Keratinocyte (primary cell): ENCODE measurements around the gene PFN4. TPM values are rescaled to one million over a fixed set of nuclear protein-coding genes. Genes with fewer than 3 reads are reported as not detected.

ENCODE experiments used
- DNase-seq: peaks from one replicate; pipeline ENCODE4 v3.0.0-alpha.2; 2011; ENCODE audit warnings: low read depth, missing footprints, low spot score
- FAIRE-seq: peaks from 2 replicates; lab custom pipeline; 2011; peaks lifted over from hg19 to GRCh38; lab: Jason Lieb, UNC
- H2AFZ ChIP-seq: 2 replicates; pipeline ENCODE4 v1.6.0; 2012; ENCODE audit warnings: low read length, control low read depth, inconsistent platforms; ENCODE audit not compliant: control insufficient read depth
- H3K27ac ChIP-seq: 2 replicates; pipeline ENCODE4 v1.5.1; 2011; ENCODE audit warnings: low read length; ENCODE audit not compliant: control insufficient read depth, insufficient read depth
- H3K27me3 ChIP-seq: 3 replicates; pipeline ENCODE4 v1.6.0; 2011; ENCODE audit warnings: low read length; ENCODE audit not compliant: control insufficient read depth, insufficient read depth; ENCODE audit errors: extremely low read depth
- H3K36me3 ChIP-seq, 2 experiments: 2 replicates in 1 of 2; 3 replicates in 1 of 2; pipeline ENCODE4 v1.5.1; 2011; ENCODE audit warnings: low read length in 2 of 2, mild to moderate bottlenecking in 1 of 2; ENCODE audit not compliant: control insufficient read depth in 2 of 2, insufficient read depth in 2 of 2; ENCODE audit errors: extremely low read depth in 1 of 2
- H3K4me1 ChIP-seq: 3 replicates; pipeline ENCODE4 v1.5.1; 2011; ENCODE audit warnings: low read length; ENCODE audit not compliant: control insufficient read depth, insufficient read depth; ENCODE audit errors: extremely low read depth
- H3K4me2 ChIP-seq: 3 replicates; pipeline ENCODE4 v1.6.0; 2011; ENCODE audit warnings: low read depth, low read length; ENCODE audit not compliant: control insufficient read depth, insufficient read depth; ENCODE audit errors: extremely low read depth
- H3K4me3 ChIP-seq, 3 experiments: fragments of 200-600 bp in 1 of 3; sonication (generic) in 1 of 3; 2 replicates in 2 of 3; 3 replicates in 1 of 3; pipeline ENCODE4 v1.5.1; 2011 to 2016; ENCODE audit warnings: low read length in 3 of 3, mild to moderate bottlenecking in 3 of 3, control low read depth in 2 of 3, inconsistent platforms in 1 of 3, low read depth in 1 of 3, mixed read lengths in 1 of 3, mixed run types in 1 of 3, moderate library complexity in 1 of 3; ENCODE audit not compliant: control insufficient read depth in 2 of 3, insufficient read depth in 2 of 3; ENCODE audit errors: extremely low read depth in 1 of 3
- H3K79me2 ChIP-seq: 2 replicates; pipeline ENCODE4 v1.6.0; 2012; ENCODE audit warnings: low read length; ENCODE audit not compliant: control insufficient read depth, insufficient read depth
- H3K9ac ChIP-seq: 3 replicates; pipeline ENCODE4 v1.6.0; 2011; ENCODE audit warnings: low read length; ENCODE audit not compliant: control insufficient read depth, insufficient read depth; ENCODE audit errors: extremely low read depth
- H3K9me1 ChIP-seq: 3 replicates; pipeline ENCODE4 v1.6.0; 2011; ENCODE audit warnings: low read length; ENCODE audit not compliant: control insufficient read depth, insufficient read depth; ENCODE audit errors: extremely low read depth
- H3K9me3 ChIP-seq: 2 replicates; pipeline ENCODE4 v1.5.1; 2012; ENCODE audit warnings: low read depth, low read length; ENCODE audit not compliant: control insufficient read depth
- H4K20me1 ChIP-seq: 3 replicates; pipeline ENCODE4 v1.6.0; 2011; ENCODE audit warnings: low read length; ENCODE audit not compliant: control insufficient read depth, insufficient read depth; ENCODE audit errors: extremely low read depth
- EZH2 ChIP-seq: IDR thresholded peaks from one replicate; pipeline ENCODE4 v1.6.1; 2012; ENCODE audit warnings: inconsistent platforms, mild to moderate bottlenecking, low read length, moderate library complexity
- dilution Hi-C: fragments of 300-500 bp; cut with MboI; formaldehyde crosslinking; loops from one replicate; pipeline ENCODE4 v1.7.0; 2020; ENCODE audit warnings: low sequenced_read_pairs; ENCODE audit not compliant: extremely low pct_ligation_motif_present
- polyA plus RNA-seq, 5 experiments: library from polyadenylated mRNA; depleted of rRNA in 3 of 5; stranded (reverse) in 3 of 5; stranded (forward) in 1 of 5; unstranded in 1 of 5; fragments of >200 nt; gene quantifications; 1 replicate in 1 of 5; 2 replicates in 3 of 5; 3 replicates in 1 of 5; pipeline versions ENCODE4 v1.2.1 to v1.2.3, GENCODE V29; 2011 to 2012; ENCODE audit warnings: missing spikeins in 2 of 5, low read depth in 1 of 5, low replicate concordance in 1 of 5
- TF ChIP-seq, protein P1 (sequence below), 3 experiments: IDR thresholded peaks in 1 of 3; conservative IDR thresholded peaks in 1 of 3; optimal IDR thresholded peaks in 1 of 3; 2 replicates in 2 of 3; 3 replicates in 1 of 3; pipeline versions ENCODE3 to v1.5.1; 2011; ENCODE audit warnings: low read length in 3 of 3, mild to moderate bottlenecking in 3 of 3, moderate library complexity in 2 of 3, control low read depth in 1 of 3, inconsistent platforms in 1 of 3; ENCODE audit not compliant: insufficient read depth in 2 of 3; ENCODE audit errors: extremely low read depth in 1 of 3

PFN4 gene
- polyA plus RNA-seq, 1 donor (not counting 4 experiments of a cell fraction or from before 2014, with no cell fraction given), result 0.16 TPM

DNA sequence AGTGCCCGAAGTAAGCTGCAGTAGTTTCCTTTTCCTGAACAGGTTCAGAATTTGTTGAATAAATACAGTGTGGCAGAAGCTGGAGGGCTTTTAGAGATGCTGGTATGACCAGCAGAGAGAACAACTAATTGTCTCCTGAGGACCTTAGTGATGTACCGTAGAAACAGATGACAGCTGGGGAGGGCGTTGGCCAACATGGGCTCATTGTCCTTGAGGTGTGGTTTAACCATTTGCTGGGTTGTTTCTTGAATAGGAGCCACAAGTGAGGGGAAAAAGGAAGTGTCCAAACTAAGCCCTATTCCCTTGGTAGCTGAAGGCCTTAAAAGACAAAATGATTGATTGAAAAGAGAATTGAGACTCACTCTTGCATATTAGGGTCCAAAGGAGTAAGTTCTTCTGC lies 40.1 kb upstream of the PFN4 start:
- Histone ChIP-seq H3K36me3 (no peaks in the 10 kb centered on the region), H4K20me1 (no peaks in the 10 kb centered on the region), H3K27me3 (no peaks in the 10 kb centered on the region), H3K9me1 (no peaks in the 10 kb centered on the region), H3K9ac (no peak overlapping the region), H3K4me2 (no peak overlapping the region), H3K4me3 (no peak overlapping the region), H3K9me3 (no peaks in the 10 kb centered on the region), H2AFZ (no peak overlapping the region), H3K79me2 (no peaks in the 10 kb centered on the region), H3K27ac (no peak overlapping the region), H3K4me1 (no peaks in the 10 kb centered on the region)
- TF ChIP-seq, protein P1, sequence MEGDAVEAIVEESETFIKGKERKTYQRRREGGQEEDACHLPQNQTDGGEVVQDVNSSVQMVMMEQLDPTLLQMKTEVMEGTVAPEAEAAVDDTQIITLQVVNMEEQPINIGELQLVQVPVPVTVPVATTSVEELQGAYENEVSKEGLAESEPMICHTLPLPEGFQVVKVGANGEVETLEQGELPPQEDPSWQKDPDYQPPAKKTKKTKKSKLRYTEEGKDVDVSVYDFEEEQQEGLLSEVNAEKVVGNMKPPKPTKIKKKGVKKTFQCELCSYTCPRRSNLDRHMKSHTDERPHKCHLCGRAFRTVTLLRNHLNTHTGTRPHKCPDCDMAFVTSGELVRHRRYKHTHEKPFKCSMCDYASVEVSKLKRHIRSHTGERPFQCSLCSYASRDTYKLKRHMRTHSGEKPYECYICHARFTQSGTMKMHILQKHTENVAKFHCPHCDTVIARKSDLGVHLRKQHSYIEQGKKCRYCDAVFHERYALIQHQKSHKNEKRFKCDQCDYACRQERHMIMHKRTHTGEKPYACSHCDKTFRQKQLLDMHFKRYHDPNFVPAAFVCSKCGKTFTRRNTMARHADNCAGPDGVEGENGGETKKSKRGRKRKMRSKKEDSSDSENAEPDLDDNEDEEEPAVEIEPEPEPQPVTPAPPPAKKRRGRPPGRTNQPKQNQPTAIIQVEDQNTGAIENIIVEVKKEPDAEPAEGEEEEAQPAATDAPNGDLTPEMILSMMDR (optimal IDR thresholded peaks at IDR 0.05 in 1 of 3, IDR thresholded peaks at IDR 0.05 in 1 of 3, conservative IDR thresholded peaks at IDR 0.05 in 1 of 3; ENCODE audit: extremely low read depth in 1 of 3, insufficient read depth in 2 of 3, low read length in 3 of 3), result no peak
- TF ChIP-seq EZH2, result no peak
- FAIRE-seq, result no peak
- dilution Hi-C loops, result no loop called here
- DNase-seq, result no peak

DNA sequence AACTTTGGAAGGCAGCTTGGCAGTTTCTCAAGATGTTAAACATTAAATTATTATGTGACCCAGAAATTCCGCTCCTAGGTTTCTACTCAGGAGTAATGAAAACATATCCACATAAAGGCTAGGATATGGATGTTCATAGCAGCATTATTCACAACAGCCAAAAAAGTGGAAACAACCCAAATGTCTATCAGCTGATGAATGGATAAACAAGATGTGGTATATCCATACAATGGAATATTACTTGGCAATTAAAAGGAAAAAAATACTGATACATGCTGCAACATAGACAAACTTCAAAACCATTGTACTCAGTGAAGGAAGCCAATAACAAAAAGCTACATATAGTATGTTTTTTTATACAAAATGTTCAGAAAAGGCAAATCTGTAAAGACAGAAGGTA lies 39.4 kb upstream of the PFN4 start:
- Histone ChIP-seq H3K9ac (no peak overlapping the region), H3K9me1 (no peaks in the 10 kb centered on the region), H3K27ac (no peak overlapping the region), H3K36me3 (no peaks in the 10 kb centered on the region), H3K79me2 (no peaks in the 10 kb centered on the region), H3K9me3 (no peaks in the 10 kb centered on the region), H4K20me1 (no peaks in the 10 kb centered on the region), H3K4me1 (no peaks in the 10 kb centered on the region), H2AFZ (no peak overlapping the region), H3K27me3 (no peaks in the 10 kb centered on the region), H3K4me3 (no peak overlapping the region), H3K4me2 (no peak overlapping the region)
- no peak for TF ChIP-seq EZH2
- TF ChIP-seq, protein P1 (optimal IDR thresholded peaks at IDR 0.05 in 1 of 3, IDR thresholded peaks at IDR 0.05 in 1 of 3, conservative IDR thresholded peaks at IDR 0.05 in 1 of 3; ENCODE audit: extremely low read depth in 1 of 3, insufficient read depth in 2 of 3, low read length in 3 of 3), result no peak
- FAIRE-seq (no peak), DNase-seq (no peak)
- dilution Hi-C loops, result no loop called here
